ENCODE data around the gene ORAI2. TPM values are rescaled to one million over a fixed set of nuclear protein-coding genes. Genes with fewer than 3 reads are reported as not detected.

Gene ORAI2
- total and polyA plus RNA-seq, 10 of the 15 experiments (the other 5 are each of a cell fraction or from before 2014, with no cell fraction given), result 5.8 to 111 (median 46.9) TPM

DNA sequence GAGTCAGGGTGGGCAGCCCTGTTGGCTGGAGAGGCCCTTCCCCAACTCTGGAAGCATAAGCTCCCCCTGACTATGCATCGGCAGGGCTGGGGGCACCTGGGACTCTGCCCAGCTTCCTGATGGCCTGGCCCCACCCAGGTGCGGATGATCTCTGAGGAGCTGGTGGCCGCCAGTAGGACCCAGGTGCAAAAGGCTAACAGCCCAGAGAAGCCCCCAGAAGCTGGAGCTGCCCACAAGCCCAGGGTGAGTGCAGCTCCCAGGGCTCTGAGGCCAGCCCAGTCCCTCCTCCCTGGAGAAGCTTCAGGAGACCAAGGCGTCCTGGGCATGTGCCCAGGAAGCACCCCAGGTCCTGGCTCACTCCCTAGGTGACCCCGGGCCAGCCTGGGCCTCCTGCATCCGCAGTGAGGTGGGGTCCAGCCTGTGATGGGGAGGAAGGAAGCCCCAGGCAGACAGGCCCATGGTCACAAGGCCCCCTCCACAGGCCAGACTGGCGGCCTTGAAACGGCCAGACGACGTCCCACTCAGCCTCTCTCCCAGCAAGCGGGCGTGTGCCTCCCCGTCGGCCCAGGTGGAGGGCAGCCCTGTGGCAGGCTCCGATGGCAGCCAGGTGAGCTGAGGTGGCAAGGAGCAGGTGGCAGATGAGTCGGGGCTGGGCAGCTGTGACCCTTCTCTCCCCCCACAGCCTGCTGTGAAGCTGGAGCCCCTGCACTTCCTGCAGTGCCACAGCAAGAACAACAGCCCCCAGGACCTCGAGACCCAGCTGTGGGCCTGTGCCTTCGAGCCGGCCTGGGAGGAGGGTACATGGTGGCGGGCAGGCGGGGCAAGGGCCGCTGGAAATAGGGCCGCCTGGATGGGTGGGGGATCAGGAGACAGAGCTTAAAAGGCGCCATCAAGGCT is 34.5 kb downstream of the ORAI2 start (continued):
- TF ChIP-seq, protein P1, sequence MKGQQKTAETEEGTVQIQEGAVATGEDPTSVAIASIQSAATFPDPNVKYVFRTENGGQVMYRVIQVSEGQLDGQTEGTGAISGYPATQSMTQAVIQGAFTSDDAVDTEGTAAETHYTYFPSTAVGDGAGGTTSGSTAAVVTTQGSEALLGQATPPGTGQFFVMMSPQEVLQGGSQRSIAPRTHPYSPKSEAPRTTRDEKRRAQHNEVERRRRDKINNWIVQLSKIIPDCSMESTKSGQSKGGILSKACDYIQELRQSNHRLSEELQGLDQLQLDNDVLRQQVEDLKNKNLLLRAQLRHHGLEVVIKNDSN (IDR thresholded peaks at IDR 0.05; ENCODE audit: borderline replicate concordance, extremely low read length, insufficient read depth, low read depth, low read length), result no peak
- TF ChIP-seq MXI1 (IDR thresholded peaks at IDR 0.05; ENCODE audit: low read depth, low read length), result no peak
- TF ChIP-seq CEBPB (IDR thresholded peaks at IDR 0.05; ENCODE audit: borderline replicate concordance in 1 of 2, low read depth in 2 of 2, low read length in 2 of 2), result no peak
- no peak for TF ChIP-seq MTA3 (IDR thresholded peaks at IDR 0.05; ENCODE audit: borderline replicate concordance, low read length)
- no peak for TF ChIP-seq CBX3 (IDR thresholded peaks at IDR 0.05; ENCODE audit: borderline replicate concordance, low read depth)

DNA sequence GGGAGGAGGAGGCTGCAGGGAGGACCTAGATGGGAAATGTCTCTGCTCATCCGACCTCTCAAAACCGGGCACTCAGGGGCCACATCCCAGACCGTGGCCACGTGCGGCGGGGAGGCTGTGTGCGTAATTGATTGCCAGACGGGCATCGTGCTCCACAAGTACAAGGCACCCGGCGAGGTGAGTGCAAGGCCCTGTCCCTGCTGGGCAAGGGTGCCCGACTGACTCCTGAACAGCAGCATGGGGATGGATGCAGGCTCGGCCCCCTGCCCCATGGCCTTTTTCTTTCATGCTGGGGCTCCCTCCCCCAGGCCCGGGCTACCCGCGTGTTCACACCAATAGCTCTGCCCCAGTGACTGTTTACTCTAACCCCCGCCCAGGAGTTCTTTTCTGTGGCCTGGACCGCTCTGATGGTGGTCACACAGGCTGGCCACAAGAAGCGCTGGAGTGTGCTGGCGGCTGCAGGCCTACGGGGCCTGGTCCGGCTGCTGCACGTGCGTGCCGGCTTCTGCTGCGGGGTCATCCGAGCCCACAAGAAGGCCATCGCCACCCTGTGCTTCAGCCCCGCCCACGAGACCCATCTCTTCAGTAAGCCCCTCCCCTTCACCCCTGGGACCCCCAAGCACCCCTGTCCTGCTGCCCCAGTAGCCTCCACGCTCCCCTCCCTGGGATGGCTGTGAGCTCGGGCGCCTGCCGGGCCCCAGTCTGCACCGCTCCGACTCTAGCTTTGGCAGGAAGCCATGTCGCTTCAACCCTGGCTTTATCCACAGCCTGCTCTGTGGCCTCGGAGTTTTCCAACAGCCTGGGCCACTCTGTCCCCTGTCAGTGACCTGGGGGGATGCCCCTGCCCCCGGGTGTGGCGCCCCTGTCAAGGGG is 35.3 kb downstream of the ORAI2 start:
- WGBS (ENCODE audit: insufficient coverage, insufficient replicate concordance, low lambda C conversion rate, missing lambda C conversion rate), result 87% methylated on average over 40 of the region's 40 CpGs
- Histone ChIP-seq H3K4me1 (ENCODE audit: control insufficient read depth, insufficient read depth, low read length) (peaks cover 10% of the 10 kb centered on the region), H3K36me3 (ENCODE audit: control insufficient read depth in 2 of 2, insufficient read depth in 2 of 2, low read length in 1 of 2) (peaks cover 6 to 26% of the 10 kb centered on the region in 2 experiments), H3K27ac (ENCODE audit: control insufficient read depth, insufficient read depth) (no peak overlapping the region), H3K4me3 (no peak overlapping the region), H3K9ac (ENCODE audit: control insufficient read depth, insufficient read depth, low read length) (no peak overlapping the region), H3K9me3 (replicated peaks; ENCODE audit: control insufficient read depth, insufficient read depth, low read length) (no peaks in the 10 kb centered on the region), H3K79me2 (ENCODE audit: control insufficient read depth, insufficient read depth, low read length) (peaks cover 24% of the 10 kb centered on the region), H4K20me1 (ENCODE audit: control insufficient read depth, insufficient read depth) (no peaks in the 10 kb centered on the region), H2AFZ (ENCODE audit: control insufficient read depth, low read depth, low read length) (no peak overlapping the region), H3K27me3 (replicated peaks in 1 of 2; ENCODE audit: control insufficient read depth in 2 of 2, insufficient read depth in 2 of 2, low read length in 1 of 2) (no peaks in the 10 kb centered on the region), H3K4me2 (ENCODE audit: control insufficient read depth, insufficient read depth) (no peak overlapping the region)
- POLR2A ChIA-PET, result no interaction called here
- RAD21 ChIA-PET (ENCODE audit: unreplicated experiment), result no interaction called here
- CTCF ChIA-PET, result interaction anchor here (1.6 to 7.0 kb wide), 3 partner anchors 19 to 66 kb away, joined by 5 to 94 read pairs (median 9); no protein-coding TSS in a partner anchor
- DNase-seq (ENCODE audit: low read depth, low spot score) (no peak), FAIRE-seq (no peak), ATAC-seq (no peak)
- intact Hi-C loops (cut with micrococcal nuclease; ENCODE audit: unreplicated experiment) (loop anchor here (5.0 kb wide), 1 partner anchor 181 kb away; the partner anchor contains the start of gene SH2B2), in situ Hi-C loops (cut with MboI) (no loop called here)
- SMC1A ChIA-PET (ENCODE audit: uncharacterized antibody, unreplicated experiment), result interaction anchor here (3.7 kb wide), 1 partner anchor 65 kb away, joined by 32 read pairs; no protein-coding TSS in a partner anchor
- BruUV-seq (replicated peaks), result no TSS peak
- TF ChIP-seq MEF2A (IDR thresholded peaks at IDR 0.05; ENCODE audit: insufficient read depth, low read depth, low read length) (no peak), IKZF1 (conservative IDR thresholded peaks at IDR 0.05) (no peak), POLR2AphosphoS5 (IDR thresholded peaks at IDR 0.05; ENCODE audit: low read length) (no peak)
- TF ChIP-seq, protein P2, sequence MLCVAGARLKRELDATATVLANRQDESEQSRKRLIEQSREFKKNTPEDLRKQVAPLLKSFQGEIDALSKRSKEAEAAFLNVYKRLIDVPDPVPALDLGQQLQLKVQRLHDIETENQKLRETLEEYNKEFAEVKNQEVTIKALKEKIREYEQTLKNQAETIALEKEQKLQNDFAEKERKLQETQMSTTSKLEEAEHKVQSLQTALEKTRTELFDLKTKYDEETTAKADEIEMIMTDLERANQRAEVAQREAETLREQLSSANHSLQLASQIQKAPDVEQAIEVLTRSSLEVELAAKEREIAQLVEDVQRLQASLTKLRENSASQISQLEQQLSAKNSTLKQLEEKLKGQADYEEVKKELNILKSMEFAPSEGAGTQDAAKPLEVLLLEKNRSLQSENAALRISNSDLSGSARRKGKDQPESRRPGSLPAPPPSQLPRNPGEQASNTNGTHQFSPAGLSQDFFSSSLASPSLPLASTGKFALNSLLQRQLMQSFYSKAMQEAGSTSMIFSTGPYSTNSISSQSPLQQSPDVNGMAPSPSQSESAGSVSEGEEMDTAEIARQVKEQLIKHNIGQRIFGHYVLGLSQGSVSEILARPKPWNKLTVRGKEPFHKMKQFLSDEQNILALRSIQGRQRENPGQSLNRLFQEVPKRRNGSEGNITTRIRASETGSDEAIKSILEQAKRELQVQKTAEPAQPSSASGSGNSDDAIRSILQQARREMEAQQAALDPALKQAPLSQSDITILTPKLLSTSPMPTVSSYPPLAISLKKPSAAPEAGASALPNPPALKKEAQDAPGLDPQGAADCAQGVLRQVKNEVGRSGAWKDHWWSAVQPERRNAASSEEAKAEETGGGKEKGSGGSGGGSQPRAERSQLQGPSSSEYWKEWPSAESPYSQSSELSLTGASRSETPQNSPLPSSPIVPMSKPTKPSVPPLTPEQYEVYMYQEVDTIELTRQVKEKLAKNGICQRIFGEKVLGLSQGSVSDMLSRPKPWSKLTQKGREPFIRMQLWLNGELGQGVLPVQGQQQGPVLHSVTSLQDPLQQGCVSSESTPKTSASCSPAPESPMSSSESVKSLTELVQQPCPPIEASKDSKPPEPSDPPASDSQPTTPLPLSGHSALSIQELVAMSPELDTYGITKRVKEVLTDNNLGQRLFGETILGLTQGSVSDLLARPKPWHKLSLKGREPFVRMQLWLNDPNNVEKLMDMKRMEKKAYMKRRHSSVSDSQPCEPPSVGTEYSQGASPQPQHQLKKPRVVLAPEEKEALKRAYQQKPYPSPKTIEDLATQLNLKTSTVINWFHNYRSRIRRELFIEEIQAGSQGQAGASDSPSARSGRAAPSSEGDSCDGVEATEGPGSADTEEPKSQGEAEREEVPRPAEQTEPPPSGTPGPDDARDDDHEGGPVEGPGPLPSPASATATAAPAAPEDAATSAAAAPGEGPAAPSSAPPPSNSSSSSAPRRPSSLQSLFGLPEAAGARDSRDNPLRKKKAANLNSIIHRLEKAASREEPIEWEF (IDR thresholded peaks at IDR 0.05; ENCODE audit: insufficient replicate concordance, low read depth, low read length), result no peak
- TF ChIP-seq, protein P3, sequence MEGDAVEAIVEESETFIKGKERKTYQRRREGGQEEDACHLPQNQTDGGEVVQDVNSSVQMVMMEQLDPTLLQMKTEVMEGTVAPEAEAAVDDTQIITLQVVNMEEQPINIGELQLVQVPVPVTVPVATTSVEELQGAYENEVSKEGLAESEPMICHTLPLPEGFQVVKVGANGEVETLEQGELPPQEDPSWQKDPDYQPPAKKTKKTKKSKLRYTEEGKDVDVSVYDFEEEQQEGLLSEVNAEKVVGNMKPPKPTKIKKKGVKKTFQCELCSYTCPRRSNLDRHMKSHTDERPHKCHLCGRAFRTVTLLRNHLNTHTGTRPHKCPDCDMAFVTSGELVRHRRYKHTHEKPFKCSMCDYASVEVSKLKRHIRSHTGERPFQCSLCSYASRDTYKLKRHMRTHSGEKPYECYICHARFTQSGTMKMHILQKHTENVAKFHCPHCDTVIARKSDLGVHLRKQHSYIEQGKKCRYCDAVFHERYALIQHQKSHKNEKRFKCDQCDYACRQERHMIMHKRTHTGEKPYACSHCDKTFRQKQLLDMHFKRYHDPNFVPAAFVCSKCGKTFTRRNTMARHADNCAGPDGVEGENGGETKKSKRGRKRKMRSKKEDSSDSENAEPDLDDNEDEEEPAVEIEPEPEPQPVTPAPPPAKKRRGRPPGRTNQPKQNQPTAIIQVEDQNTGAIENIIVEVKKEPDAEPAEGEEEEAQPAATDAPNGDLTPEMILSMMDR (IDR thresholded peaks at IDR 0.05 in 2 of 3, conservative IDR thresholded peaks at IDR 0.05 in 1 of 3; ENCODE audit: control insufficient read depth in 2 of 3, extremely low read depth in 1 of 3, insufficient read depth in 1 of 3, low read depth in 3 of 3, low read length in 3 of 3), result no peak

Measured in GM12878 (cell line).